ENCODE results near the gene NALCN.

GRCh38 chr13:101026328-101026727 is 390.0 kb downstream of the NALCN start:
- TF ChIP-seq POLR2AphosphoS5 (IDR thresholded peaks at IDR 0.05; ENCODE audit: low read depth, low read length) (no peak), TAF1 (IDR thresholded peaks at IDR 0.05; ENCODE audit: borderline replicate concordance, low read depth, low read length) (no peak), POLR2A (IDR thresholded peaks at IDR 0.05; ENCODE audit: low read depth, low read length) (no peak)
